Kidney capillary endothelial cell (primary cell): ENCODE measurements around the gene SPAG17.

Experiments used
- DNase-seq: peaks from one replicate; pipeline ENCODE4 v3.0.0-alpha.2; 2018; ENCODE audit warnings: low spot score

Gene SPAG17

DNA sequence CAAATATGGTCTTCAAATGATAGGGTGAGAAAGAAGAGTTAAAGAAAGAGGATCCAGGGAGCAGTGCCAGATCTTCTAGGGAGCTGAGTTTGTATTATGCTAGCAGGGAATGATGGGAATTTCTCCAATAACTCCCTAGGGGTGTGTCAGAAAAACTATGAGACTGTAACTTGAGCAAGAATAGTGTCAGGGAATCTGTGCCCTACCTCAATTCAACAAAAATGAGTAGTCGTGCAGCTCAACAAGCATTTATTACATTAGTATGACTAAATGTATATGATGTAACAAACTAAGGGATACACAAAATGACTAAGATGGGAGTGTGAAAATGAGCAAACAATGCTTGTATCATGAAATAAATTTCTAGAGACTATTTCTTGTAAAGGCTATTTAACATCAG, 24.2 kb downstream of the SPAG17 start:
- no peak for DNase-seq

DNA sequence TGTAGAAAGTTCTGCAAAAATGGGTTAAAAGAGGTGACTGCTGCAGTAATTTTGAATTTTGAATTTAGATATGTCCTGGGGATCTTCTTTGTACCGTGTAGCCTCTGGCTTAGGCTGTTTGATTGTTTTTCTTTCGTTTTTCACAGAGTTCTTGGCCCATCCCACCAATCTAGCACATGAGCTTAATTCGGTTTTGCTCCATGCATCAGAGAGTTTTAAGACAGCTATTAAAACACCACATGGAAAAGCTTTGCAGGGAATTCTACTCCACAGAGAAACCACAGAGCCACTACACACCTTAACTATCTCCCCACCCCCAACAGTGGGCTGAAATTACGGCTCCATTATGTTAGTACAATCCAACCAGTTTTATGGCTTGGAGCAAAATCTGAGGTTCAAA, 25.5 kb downstream of the SPAG17 start:
- DNase-seq: no peak

DNA sequence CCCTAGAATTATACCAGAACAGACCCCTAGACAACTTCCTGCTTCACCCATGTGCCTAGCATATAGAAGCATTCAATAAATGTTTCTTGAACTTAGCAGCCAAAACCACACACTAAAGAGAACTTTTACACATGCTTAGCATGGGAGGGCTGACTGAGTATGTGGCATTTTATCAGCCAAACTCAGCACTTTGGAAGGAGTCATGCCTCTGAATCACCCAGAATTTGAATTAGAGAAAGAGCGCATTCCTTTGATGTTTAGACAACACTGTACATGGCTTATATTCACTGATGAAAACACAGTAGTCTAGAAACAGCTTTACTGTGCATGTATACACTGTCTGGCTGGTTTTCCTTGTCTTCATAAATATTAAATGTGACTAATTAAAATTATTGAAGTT, 26.1 kb downstream of the SPAG17 start:
- no peak for DNase-seq

DNA sequence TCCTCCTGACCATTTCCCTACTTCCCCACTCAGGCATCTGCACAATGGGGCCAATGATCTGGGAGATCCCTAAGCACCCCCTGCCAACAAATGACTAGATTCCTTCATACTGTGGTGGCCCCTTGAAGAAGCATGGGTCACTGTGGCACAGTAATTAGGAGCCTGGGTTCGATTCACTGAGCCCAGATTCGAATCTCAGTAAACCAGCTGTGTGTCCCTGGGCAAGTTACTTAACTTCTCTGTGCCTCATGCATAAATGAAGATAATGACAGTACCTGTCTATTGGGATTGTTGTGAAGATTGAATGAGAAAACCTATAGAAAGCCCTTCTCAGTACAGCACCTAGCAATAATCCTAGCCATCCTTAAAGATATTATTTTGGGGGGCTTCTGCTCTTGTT, 27.5 kb downstream of the SPAG17 start:
- no peak for DNase-seq

- DNase-seq: no peak
Observed at GRCh38 chr1:118155106-118155505, 29.9 kb downstream of the SPAG17 start.

DNA sequence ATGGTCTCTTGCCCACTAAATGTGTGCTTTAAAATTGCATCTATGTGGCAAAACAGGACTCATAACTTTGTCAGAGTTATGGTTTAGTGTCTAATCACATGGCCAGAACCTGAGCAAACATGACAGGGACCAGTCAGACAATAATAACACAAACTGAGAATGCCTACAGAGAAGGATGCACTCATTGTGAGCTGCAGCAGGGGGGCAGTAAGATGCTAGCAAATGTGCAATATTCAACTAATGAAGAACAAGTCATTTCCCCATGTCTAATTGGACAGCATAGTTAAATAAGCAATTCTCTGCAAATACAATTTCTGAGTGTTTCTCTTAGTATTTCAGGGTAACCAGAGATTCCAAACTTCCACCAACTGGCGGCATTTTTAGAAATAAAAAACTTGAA, 30.8 kb downstream of the SPAG17 start:
- DNase-seq: peak; percentile 9

DNA sequence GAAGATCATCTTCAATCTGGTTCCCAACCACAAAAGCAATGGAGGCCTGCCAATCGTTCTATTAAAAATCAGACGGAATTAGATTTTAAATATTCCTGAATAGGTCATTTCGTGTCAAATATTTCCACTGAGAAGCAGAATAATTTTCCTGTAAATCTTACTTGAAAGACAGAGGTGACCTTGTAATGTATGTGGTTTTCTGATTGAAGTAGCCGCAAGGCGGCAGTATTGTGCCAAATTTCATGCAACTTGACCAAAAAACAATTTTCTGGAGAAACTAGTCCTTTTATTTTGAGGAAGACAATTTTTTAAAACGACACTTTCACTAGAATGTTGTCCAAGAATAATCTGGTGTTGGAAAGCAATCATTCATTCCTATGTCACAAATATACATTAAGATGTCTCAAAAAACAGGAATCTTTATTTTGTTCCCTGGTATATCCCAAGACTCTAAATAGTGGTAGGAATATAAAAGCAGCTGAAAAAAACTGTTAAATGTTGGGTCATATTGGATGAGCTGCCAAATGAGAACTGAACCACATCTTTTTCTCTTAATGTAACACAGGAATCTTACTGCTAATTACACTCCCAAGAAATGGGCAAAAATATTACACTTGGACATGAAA, 33.6 kb downstream of the SPAG17 start:
- peak; percentile 51 for DNase-seq

DNA sequence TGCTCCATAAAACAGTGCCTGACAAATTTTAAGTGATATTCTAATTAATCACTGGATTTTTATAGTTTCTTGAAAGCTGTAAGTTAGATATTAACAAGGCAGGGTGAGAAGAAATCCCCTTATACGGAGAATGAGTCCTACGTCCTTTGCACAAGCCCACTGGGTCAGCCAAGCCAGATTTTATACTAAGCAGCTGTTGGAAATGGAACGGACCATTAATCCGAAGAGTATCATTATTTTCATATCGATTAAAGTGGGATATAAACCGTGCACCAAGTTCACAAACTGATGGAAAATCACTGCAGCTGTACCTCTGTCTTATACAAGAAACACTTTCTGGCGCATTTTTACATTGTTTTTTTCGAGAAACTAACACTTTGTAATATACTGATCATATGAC, 35.2 kb downstream of the SPAG17 start:
- DNase-seq: no peak

GRCh38 chr1:118148034-118148433, 37.0 kb downstream of the SPAG17 start:
- DNase-seq: no peak

DNA sequence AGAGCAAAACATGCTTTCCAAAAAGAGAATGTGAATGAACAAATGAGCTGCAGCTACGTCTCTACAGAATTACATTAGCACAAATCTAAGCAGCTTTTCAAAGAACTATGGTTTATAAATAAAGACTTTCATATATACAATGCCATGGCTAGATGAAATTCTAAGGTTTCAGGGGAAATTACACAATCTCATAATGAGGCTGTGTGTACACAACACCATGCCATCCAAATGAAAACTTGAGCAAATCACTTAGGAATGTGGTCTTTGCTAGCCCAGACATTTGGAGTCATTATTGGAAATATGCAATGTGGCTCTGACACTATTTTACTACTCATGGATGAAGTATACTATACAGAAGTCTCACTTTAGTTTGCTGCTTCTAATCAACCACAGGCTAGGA, 37.5 kb downstream of the SPAG17 start:
- no peak for DNase-seq

GRCh38 chr1:118145721-118146120, 39.3 kb downstream of the SPAG17 start:
- no peak for DNase-seq

DNA sequence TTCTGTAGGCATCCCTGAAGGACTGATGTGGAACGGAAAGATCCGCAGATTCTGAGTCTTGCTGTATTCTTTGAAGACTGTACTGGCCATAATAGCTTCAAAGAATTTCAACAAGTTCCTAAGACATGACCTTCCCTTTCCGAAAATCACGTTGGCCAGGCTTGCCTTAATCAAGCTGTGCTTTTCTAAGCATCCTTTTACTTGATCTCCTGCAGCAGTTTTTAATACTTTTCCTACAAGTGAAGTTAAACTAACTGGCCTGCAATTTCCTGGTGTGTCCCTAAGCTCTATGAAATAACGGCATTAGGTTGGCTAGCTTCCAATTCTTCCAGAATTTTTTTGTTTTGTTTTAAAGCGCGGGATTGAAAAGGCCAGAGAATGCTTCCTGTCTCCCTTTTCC, 40.3 kb downstream of the SPAG17 start:
- no peak for DNase-seq

DNA sequence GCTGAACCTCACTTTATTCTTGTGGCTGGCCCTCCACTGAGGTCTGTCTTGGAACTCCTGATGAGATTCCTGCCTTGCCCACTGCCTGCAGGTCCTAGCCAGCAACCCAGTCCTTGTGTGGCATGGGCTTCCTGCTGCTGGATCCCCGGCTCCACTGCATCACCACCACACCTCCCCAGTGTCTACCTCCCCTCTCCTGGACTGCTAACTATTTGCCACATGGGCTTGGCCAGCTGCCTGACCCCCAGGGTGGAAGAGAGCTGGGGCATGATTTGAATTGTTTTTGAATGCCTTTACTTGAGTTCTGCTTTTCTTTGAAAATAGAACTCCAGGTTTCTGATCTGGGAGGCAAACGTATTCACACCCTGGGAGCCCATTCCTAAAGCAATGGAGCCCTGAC, 41.2 kb downstream of the SPAG17 start:
- no peak for DNase-seq

DNA sequence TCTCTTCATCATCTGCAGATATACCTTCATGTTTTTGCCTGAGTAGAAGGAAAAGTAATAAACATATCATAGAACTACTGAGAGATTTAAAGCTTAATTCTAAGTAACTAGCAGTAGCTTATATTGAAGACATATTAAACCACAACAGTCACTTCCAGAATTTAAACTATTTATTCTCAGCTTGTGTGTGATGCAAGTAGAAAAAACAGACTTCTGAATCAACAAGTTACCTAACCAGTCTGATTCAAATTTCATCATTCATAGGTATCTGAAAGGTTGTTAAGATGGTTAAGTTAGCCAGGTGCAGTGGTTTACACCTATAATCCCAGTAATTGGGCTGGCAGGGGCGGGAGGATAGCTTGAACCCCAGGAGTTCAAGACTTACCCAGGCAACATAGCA, 41.9 kb downstream of the SPAG17 start:
- no peak for DNase-seq

DNA sequence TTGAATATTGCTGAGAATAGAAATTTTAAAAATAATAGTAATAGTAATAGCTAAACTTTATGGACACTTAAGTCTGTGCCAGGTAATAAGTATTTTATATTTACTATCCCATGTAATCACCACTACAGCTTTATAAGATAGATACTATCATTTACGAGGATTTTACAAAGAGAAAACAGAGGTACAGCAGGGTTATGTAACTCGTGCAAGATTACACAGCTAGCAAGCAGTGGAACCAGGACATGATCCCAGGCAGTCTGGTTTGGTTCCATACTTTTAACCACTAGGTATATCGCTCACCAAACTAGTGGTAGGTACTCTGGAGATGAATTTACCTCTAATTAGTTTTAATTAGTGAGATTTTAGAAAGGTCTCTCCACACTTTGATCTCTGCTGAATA, 42.5 kb downstream of the SPAG17 start:
- DNase-seq: no peak

DNA sequence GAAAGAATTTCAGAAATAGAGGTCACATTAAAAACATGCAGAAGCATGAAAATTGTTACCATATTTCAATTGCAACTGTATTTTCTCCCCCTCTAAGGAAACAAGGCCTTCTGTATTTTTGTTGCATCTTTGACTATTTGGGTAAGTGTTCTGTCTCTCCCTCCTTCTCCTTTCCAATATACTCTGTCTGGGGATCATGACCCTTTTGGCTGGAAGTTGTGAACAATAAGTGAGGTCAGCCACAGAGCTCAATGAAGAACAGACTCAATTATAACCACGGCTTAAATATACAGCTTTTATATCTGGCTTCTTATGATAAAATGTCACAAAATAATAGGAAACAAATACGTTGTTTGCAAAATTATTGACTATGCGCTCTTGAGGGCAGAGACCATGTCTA, 47.1 kb downstream of the SPAG17 start:
- no peak for DNase-seq

DNA sequence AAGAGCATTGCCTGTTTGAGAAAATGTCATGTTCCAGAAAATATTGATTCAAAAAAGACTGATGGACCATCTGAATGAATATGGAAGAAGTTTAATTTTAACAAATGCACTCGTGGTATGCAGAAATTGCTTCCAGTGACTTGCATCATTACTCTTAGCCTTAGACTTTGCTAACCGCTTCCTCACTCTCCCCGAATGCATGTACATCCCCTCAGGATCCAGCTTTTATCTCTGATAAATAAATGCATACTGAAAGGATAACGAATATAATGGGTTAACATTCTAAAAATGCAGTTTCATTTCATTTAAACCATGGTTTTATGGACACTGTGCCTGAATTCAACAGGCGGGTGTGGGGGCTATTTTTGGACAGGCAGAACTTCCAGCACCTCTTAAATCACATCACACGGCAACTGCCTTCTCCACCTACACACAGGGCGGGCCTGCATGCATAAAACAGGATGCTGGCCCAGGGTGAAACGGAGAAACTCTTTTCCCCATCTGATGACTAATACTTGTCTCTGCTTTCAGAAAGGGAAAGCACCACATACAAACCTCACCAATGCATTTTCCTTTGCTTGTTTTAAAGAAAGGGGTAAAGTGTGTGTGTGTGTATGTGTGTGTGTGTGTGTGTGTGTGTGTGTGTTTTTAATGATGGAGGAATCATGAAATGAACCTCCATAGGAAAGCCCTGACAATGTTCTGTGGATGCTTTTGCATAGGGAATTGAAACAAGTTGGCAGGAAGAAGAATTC, 48.7 kb downstream of the SPAG17 start:
- DNase-seq: peak; percentile 9

DNA sequence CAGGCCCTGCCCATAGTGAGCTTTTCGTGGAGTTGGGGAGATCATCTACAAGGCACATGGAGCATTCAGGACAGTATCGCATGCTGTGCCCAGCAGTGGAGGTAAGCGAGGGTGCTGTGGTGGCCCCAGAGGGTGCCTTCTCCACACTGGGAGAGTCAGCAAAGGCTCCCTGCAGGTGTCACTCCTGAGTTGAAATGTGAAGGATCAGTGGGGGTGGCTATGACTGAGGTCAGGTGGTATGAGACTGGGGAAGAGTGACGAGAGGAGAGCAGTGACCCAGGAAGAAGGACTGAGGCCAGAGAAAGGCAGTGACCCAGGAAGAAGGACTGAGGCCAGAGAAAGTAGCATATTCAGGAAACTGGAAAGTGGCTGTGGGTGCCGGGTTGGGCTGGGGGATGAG, 53.0 kb downstream of the SPAG17 start:
- no peak for DNase-seq

DNA sequence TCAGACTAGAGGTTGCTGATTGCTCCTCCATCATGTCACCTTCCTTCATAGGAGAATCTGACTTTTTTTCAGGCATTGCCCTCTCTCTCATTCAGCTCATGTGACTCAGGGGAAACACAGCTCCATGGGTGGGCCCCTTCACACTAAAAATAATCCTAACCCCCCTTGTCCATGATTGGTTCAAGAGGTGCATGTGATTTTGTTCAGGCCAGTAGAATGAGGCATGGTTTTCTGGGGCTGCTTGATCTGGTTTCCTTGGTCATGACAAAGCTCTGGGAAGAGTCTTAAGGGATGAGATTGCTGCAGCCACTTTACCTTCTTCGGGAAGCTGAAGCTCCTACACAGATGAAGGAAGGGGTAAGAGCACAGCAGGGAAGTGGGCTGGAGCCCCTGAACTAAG, 56.3 kb downstream of the SPAG17 start:
- no peak for DNase-seq

- no peak for DNase-seq
Observed at GRCh38 chr1:118124064-118124463, 61.0 kb downstream of the SPAG17 start.

- DNase-seq: no peak
Observed at GRCh38 chr1:118123116-118123839, 61.8 kb downstream of the SPAG17 start.

DNA sequence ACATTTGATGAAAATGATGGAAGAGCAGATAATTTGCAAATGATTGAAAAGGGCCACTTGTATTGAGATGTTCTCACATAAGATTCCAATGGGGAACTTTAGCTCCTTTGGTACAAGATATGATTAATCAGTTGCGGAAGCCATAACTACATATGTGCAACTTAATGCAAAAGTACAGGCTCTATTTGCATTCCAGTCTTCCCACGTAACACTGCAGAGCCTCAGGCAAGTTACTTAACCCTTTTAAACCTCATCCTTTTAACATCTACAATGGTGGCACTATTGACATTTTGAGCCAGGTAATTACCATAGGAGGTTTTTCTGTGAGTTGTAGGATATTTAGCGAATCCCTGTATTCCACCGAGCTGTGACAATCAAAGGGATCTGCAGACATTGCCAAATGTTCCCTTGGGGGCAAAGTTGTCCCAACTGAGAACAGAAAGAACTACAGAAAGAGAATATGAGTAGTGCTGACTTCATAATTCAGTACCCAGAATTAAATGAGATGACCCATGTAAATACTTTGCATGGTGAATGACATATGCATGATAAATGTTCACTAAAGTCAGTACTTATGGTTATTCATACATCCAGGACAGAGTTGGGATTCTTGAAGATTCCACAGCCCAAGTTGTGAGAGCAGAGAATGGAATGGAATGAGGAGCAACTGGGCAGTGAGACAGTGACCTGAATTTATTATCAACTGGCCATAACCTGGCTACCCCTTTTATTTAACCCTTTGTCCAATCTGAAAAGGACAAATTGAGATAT, 62.6 kb downstream of the SPAG17 start:
- no peak for DNase-seq
